ENCODE data around the gene GSAP. TPM values are rescaled to one million over a fixed set of nuclear protein-coding genes. Genes with fewer than 3 reads are reported as not detected.

The GSAP gene
- total and polyA plus RNA-seq, 2 of the 4 experiments (the other 2 are of a cell fraction), result 1.6 to 1.8 TPM

- no peak overlapping the region for H2AK5ac ChIP-seq (ENCODE audit: low read depth, low read length)
- H2AFZ ChIP-seq (replicated peaks; ENCODE audit: low read length, poor library complexity), result no peak overlapping the region
- H2BK15ac ChIP-seq (ENCODE audit: low read depth, low read length), result no peak overlapping the region
- DNase-seq (no peak), ATAC-seq (ENCODE audit: low read depth) (no peak)
- no peaks in the 10 kb centered on the region for H3K9me1 ChIP-seq (ENCODE audit: insufficient read depth, low read length)
- no peak overlapping the region for H4K5ac ChIP-seq (ENCODE audit: low read depth, low read length)
- no peak overlapping the region for H3K14ac ChIP-seq (replicated peaks; ENCODE audit: low read depth, low read length)
- no peak overlapping the region for H4K8ac ChIP-seq (ENCODE audit: low read depth in 2 of 2, low read length in 2 of 2)
- H2BK120ac ChIP-seq (ENCODE audit: low read depth, low read length), result no peak overlapping the region
- CTCF ChIA-PET, result interaction anchor here (1.5 kb wide), 1 partner anchor 12 kb away, joined by 4 read pairs; no protein-coding TSS in a partner anchor
- H3K9me3 ChIP-seq (ENCODE audit: control insufficient read depth, insufficient read depth, low read length), result no peaks in the 10 kb centered on the region
- H2BK20ac ChIP-seq (ENCODE audit: low read depth, low read length), result no peak overlapping the region
- H3K4me1 ChIP-seq (ENCODE audit: control insufficient read depth, insufficient read depth, low read length), result peaks cover 3% of the 10 kb centered on the region
- dilution Hi-C loops (cut with HindIII; ENCODE audit: low sequenced_read_pairs, unreplicated experiment) (no loop called here), intact Hi-C loops (cut with micrococcal nuclease) (no loop called here), in situ Hi-C loops (cut with MboI; ENCODE audit: low sequenced_read_pairs) (no loop called here)
- no peak overlapping the region for H4K91ac ChIP-seq (ENCODE audit: insufficient read depth, low read depth, low read length)
- H3K27me3 ChIP-seq (ENCODE audit: control insufficient read depth, insufficient read depth, low read length), result no peaks in the 10 kb centered on the region
- no peaks in the 10 kb centered on the region for H3K79me1 ChIP-seq (ENCODE audit: low read depth in 1 of 2, low read length in 2 of 2)
- no peak overlapping the region for H3K9ac ChIP-seq (ENCODE audit: low read depth, low read length)
- H3K18ac ChIP-seq (ENCODE audit: low read depth, low read length), result no peak overlapping the region; the same call in 1 of the 2 replicates
- H3K27ac ChIP-seq (ENCODE audit: insufficient read depth, low read length), result no peak overlapping the region
- H3K56ac ChIP-seq (ENCODE audit: extremely low read depth, insufficient read depth, low read length), result no peak overlapping the region
- no TSS peak for BruUV-seq (replicated peaks)
- H2AK9ac ChIP-seq (replicated peaks; ENCODE audit: low read depth, low read length, poor library complexity), result no peak overlapping the region
- POLR2A ChIA-PET (ENCODE audit: unreplicated experiment), result no interaction called here
- no peak overlapping the region for H2BK5ac ChIP-seq (ENCODE audit: low read depth, low read length, poor library complexity, severe bottlenecking)
- H3K4ac ChIP-seq (ENCODE audit: low read depth, low read length), result no peak overlapping the region
- H3K36me3 ChIP-seq (ENCODE audit: control insufficient read depth, insufficient read depth, low read length), result no peaks in the 10 kb centered on the region
- no peaks in the 10 kb centered on the region for H4K20me1 ChIP-seq (ENCODE audit: insufficient read depth, low read length)
- no peak for TF ChIP-seq MAFK (IDR thresholded peaks at IDR 0.05; ENCODE audit: low read depth, low read length)
- TF ChIP-seq NFE2L2 (IDR thresholded peaks at IDR 0.05; ENCODE audit: low read depth, low read length), result no peak
- TF ChIP-seq RAD21 (IDR thresholded peaks at IDR 0.05; ENCODE audit: low read length), result no peak
- TF ChIP-seq SMC3 (IDR thresholded peaks at IDR 0.05; ENCODE audit: low read depth, low read length), result no peak
- TF ChIP-seq RFX5 (IDR thresholded peaks at IDR 0.05; ENCODE audit: low read depth, low read length), result no peak
- TF ChIP-seq ELK1 (IDR thresholded peaks at IDR 0.05; ENCODE audit: borderline replicate concordance, low read depth, low read length), result no peak
- TF ChIP-seq CTCF (conservative IDR thresholded peaks at IDR 0.05; ENCODE audit: low read depth, low read length), result no peak
- TF ChIP-seq RCOR1 (IDR thresholded peaks at IDR 0.05; ENCODE audit: insufficient replicate concordance, low read length), result no peak
- TF ChIP-seq USF2 (IDR thresholded peaks at IDR 0.05; ENCODE audit: low read depth, low read length), result no peak
- no peak for TF ChIP-seq BHLHE40 (IDR thresholded peaks at IDR 0.05; ENCODE audit: low read depth, low read length)
- TF ChIP-seq MXI1 (IDR thresholded peaks at IDR 0.05; ENCODE audit: borderline replicate concordance, low read depth, low read length), result no peak
- TF ChIP-seq MAZ (IDR thresholded peaks at IDR 0.05; ENCODE audit: borderline replicate concordance, low read depth, low read length), result no peak
- TF ChIP-seq FOS (IDR thresholded peaks at IDR 0.05; ENCODE audit: low read depth, low read length), result no peak
- no peak for TF ChIP-seq CEBPB (IDR thresholded peaks at IDR 0.05; ENCODE audit: low read depth, low read length)
- TF ChIP-seq CHD1 (IDR thresholded peaks at IDR 0.05; ENCODE audit: low read depth, low read length), result no peak
- TF ChIP-seq POLR2A (IDR thresholded peaks at IDR 0.05; ENCODE audit: low read depth, low read length), result no peak
- no peak overlapping the region for H3K23ac ChIP-seq (ENCODE audit: low read depth, low read length)
- no CpG with 5 or more reads among the region's 4 CpGs for WGBS, 2 experiments (ENCODE audit: extremely low coverage in 2 of 2, insufficient read length in 1 of 2)
- no peak overlapping the region for H3K4me3 ChIP-seq (ENCODE audit: insufficient read depth, low read depth, low read length)
- H3K4me2 ChIP-seq (ENCODE audit: low read depth, low read length), result no peak overlapping the region
Observed at GRCh38 chr7:77320137-77320536, 96.0 kb downstream of the GSAP start.

Measured in IMR-90 (cell line).